Measurements from ENCODE around the gene RND1. TPM values are rescaled to one million over a fixed set of nuclear protein-coding genes. Genes with fewer than 3 reads are reported as not detected.

RND1 gene
- total RNA-seq, 2 donors from 2014 or later: 0.41 to 1.6 TPM

- 2% methylated on average over 37 of the region's 37 CpGs for WGBS
- Histone ChIP-seq H3K4me1 (replicated peaks) (no peaks in the 10 kb centered on the region), H3K9me3 (no peaks in the 10 kb centered on the region), H3K36me3 (no peaks in the 10 kb centered on the region), H3K27ac (no peak overlapping the region), H3K27me3 (replicated peaks; ENCODE audit: insufficient read depth) (no peaks in the 10 kb centered on the region), H3K4me3 (no peak overlapping the region)
- intact Hi-C loops (cut with DNase I): loop anchor here (1.0 kb wide), 1 partner anchor 38 kb away; no protein-coding TSS in a partner anchor
- peak; percentile 65 for DNase-seq (ENCODE audit: low spot score)
- TF ChIP-seq POLR2A (IDR thresholded peaks at IDR 0.05) (no peak), POLR2AphosphoS5 (IDR thresholded peaks at IDR 0.05) (peak; percentile 62), CTCF (IDR thresholded peaks at IDR 0.05) (peak; percentile 54 to 94 (median 86))
Observed at GRCh38 chr12:48890657-48891418, 25.2 kb upstream of the RND1 start.

- intact Hi-C loops (cut with DNase I): loop anchor here (1.0 kb wide), 1 partner anchor 36 kb away; no protein-coding TSS in a partner anchor
- whole genome bisulfite sequencing: 84% methylated on average over 3 of the region's 3 CpGs
- no peak for DNase-seq (ENCODE audit: low spot score)
- TF ChIP-seq POLR2A (IDR thresholded peaks at IDR 0.05) (no peak), CTCF (IDR thresholded peaks at IDR 0.05) (no peak), POLR2AphosphoS5 (IDR thresholded peaks at IDR 0.05) (no peak)
- H3K36me3 ChIP-seq: no peaks in the 10 kb centered on the region
- H3K27ac ChIP-seq: no peak overlapping the region
- H3K4me1 ChIP-seq (replicated peaks): no peaks in the 10 kb centered on the region
- H3K27me3 ChIP-seq (replicated peaks; ENCODE audit: insufficient read depth): no peaks in the 10 kb centered on the region
- no peaks in the 10 kb centered on the region for H3K9me3 ChIP-seq
- no peak overlapping the region for H3K4me3 ChIP-seq
Observed at GRCh38 chr12:48889679-48890078, 24.0 kb upstream of the RND1 start.

- intact Hi-C loops (cut with DNase I): no loop called here
- TF ChIP-seq POLR2A (IDR thresholded peaks at IDR 0.05): no peak
- TF ChIP-seq POLR2AphosphoS5 (IDR thresholded peaks at IDR 0.05): no peak
- no peak for TF ChIP-seq CTCF (IDR thresholded peaks at IDR 0.05)
- Histone ChIP-seq H3K36me3 (no peaks in the 10 kb centered on the region), H3K27me3 (replicated peaks; ENCODE audit: insufficient read depth) (no peaks in the 10 kb centered on the region), H3K9me3 (no peaks in the 10 kb centered on the region), H3K4me3 (no peak overlapping the region), H3K4me1 (replicated peaks) (no peaks in the 10 kb centered on the region), H3K27ac (peak overlapping the region in 1 of 2 donors; percentile 51)
- WGBS: 59% methylated on average over 13 of the region's 13 CpGs
- DNase-seq (ENCODE audit: low spot score): no peak
Observed at GRCh38 chr12:48883305-48884161, 17.9 kb upstream of the RND1 start.

GRCh38 chr12:48882972-48883304 lies 17.3 kb upstream of the RND1 start:
- Histone ChIP-seq H3K4me3 (no peak overlapping the region), H3K9me3 (no peaks in the 10 kb centered on the region), H3K27ac (peak overlapping the region in 1 of 2 donors; percentile 51), H3K27me3 (replicated peaks; ENCODE audit: insufficient read depth) (no peaks in the 10 kb centered on the region), H3K4me1 (replicated peaks) (no peaks in the 10 kb centered on the region), H3K36me3 (no peaks in the 10 kb centered on the region)
- 82% methylated on average over 3 of the region's 3 CpGs for WGBS
- intact Hi-C loops (cut with DNase I): no loop called here
- DNase-seq (ENCODE audit: low spot score): no peak
- TF ChIP-seq POLR2A (IDR thresholded peaks at IDR 0.05) (no peak), CTCF (IDR thresholded peaks at IDR 0.05) (no peak), POLR2AphosphoS5 (IDR thresholded peaks at IDR 0.05) (no peak)
